Body of pancreas (tissue), 4 donors: ENCODE results near the gene CWF19L1.

ENCODE experiments used
- CTCF ChIP-seq, 7 experiments: fragments of 450-650 bp in 4 of 7; fragments of 200-600 bp in 3 of 7; sonication (generic) in 3 of 7; IDR thresholded peaks; one replicate each; pipeline ENCODE4 v1.5.1; 2016 to 2019; ENCODE audit warnings: antibody characterized with exemption in 7 of 7
- POLR2A ChIP-seq, 3 donors: fragments of 450-650 bp; IDR thresholded peaks; one replicate each; pipeline ENCODE4 v1.6.1; 2016; ENCODE audit warnings: antibody characterized with exemption in 3 of 3, mild to moderate bottlenecking in 2 of 3

DNA sequence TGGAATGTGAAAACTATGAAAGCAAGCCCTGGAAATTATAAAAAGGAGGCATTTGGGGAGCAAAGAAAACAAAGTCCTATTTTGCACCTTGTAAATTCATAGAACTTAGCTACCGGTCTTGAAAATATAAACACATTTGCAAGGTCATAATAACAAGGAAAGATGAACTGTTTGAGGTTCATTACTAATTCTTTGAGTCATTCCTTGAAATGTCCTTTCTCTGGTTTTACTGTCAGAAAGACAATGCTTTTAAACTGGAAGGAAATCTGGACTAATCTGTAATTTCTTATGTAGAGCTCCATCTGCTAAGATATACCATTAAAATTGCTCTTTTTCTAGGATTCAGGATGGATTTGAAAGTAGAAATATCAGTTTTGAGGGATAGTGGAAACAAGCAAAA lies 83.0 kb downstream of the CWF19L1 start:
- TF ChIP-seq POLR2A (IDR thresholded peaks at IDR 0.05) = no peak
- no peak for TF ChIP-seq CTCF (IDR thresholded peaks at IDR 0.05)
